WERI-Rb-1 (cell line): ENCODE data around the gene CHN1.

ENCODE experiments used
- DNase-seq: peaks from one replicate; pipeline ENCODE4 v3.0.0-alpha.2; 2020
- H3K27ac ChIP-seq: fragments of 250-450 bp; sonication (Bioruptor Pico); 2 replicates; pipeline ENCODE4 v1.5.1; 2020; ENCODE audit warnings: mild to moderate bottlenecking, moderate library complexity
- H3K27me3 ChIP-seq: fragments of 250-450 bp; sonication (Bioruptor Pico); 2 replicates; pipeline ENCODE4 v1.5.1; 2021; ENCODE audit warnings: mild to moderate bottlenecking, low read depth, moderate library complexity; ENCODE audit not compliant: insufficient read depth, severe bottlenecking
- H3K36me3 ChIP-seq: fragments of 250-450 bp; sonication (Bioruptor Pico); 2 replicates; pipeline ENCODE4 v1.5.1; 2020; ENCODE audit warnings: mild to moderate bottlenecking, moderate library complexity
- H3K4me3 ChIP-seq: 2 replicates; pipeline ENCODE4 v1.5.1; 2011; ENCODE audit warnings: low read depth, mild to moderate bottlenecking, control low read depth, low read length
- H3K9me3 ChIP-seq: fragments of 250-450 bp; sonication (Bioruptor Pico); 2 replicates; pipeline ENCODE4 v1.5.1; 2021; ENCODE audit warnings: mild to moderate bottlenecking, moderate library complexity; ENCODE audit not compliant: severe bottlenecking
- TF ChIP-seq, protein P1 (sequence below): IDR thresholded peaks from 2 replicates; pipeline ENCODE4 v1.5.1; 2011; ENCODE audit warnings: low read depth, mild to moderate bottlenecking, control low read depth, inconsistent platforms, low read length

Gene CHN1

DNA sequence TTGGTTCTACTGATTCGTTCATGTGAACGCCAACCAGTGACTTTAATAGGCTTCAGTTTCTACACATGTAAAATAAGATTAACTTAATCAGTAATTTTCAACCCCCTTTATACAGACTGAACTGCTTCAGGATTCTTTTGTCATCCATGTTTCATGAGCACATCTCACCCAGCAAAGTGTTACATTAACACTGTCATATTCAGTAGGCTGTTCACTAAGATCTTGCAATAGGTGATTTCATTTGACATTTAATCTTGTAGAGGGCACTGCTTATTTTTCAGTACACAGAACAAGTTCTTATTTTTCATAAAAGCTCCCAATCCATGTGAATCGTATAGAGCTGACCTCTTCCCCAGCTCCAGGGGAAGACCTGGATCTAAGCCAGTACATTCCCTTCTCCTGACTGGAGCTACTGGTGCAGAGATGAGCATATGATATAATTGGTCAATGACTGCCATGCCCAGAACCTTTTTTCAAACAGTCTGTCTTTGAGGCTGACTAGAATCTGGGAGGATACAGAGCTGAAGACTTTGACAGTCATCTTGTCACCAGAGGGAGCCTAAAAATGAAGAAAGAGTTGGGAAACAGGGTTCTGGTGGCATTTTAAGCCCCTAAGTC, 168.7 kb downstream of the CHN1 start:
- Histone ChIP-seq H3K27ac (no peak overlapping the region), H3K27me3 (no peaks in the 10 kb centered on the region), H3K36me3 (no peaks in the 10 kb centered on the region), H3K4me3 (no peak overlapping the region), H3K9me3 (no peaks in the 10 kb centered on the region)
- no peak for DNase-seq
- TF ChIP-seq, protein P1, sequence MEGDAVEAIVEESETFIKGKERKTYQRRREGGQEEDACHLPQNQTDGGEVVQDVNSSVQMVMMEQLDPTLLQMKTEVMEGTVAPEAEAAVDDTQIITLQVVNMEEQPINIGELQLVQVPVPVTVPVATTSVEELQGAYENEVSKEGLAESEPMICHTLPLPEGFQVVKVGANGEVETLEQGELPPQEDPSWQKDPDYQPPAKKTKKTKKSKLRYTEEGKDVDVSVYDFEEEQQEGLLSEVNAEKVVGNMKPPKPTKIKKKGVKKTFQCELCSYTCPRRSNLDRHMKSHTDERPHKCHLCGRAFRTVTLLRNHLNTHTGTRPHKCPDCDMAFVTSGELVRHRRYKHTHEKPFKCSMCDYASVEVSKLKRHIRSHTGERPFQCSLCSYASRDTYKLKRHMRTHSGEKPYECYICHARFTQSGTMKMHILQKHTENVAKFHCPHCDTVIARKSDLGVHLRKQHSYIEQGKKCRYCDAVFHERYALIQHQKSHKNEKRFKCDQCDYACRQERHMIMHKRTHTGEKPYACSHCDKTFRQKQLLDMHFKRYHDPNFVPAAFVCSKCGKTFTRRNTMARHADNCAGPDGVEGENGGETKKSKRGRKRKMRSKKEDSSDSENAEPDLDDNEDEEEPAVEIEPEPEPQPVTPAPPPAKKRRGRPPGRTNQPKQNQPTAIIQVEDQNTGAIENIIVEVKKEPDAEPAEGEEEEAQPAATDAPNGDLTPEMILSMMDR, result no peak

DNA sequence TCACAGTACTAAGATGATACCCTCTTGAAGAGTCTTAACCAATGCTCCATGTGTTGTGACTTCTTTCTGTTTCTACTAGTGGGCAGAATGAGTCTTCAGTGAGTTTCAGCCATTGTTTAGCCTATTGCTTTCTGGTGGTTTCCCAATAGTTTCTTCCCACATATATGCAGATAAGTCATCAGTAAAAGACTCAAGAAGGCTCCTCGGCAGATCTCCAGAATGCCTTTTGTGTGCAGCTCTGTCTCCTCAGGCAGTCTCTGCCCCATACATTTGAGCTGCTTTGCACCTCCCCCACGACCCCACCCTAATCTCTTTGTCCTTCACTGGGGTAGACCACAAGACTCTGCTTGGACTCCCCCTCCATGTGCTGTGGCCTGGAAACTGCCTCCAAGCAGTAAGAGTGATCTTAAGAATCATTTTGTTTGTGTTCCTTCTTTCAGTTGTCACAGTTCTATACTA, 169.4 kb downstream of the CHN1 start:
- DNase-seq, result peak; percentile 10
- H3K4me3 ChIP-seq, result no peak overlapping the region
- H3K36me3 ChIP-seq, result no peaks in the 10 kb centered on the region
- no peaks in the 10 kb centered on the region for H3K27me3 ChIP-seq
- TF ChIP-seq, protein P1, result no peak
- no peaks in the 10 kb centered on the region for H3K9me3 ChIP-seq
- H3K27ac ChIP-seq, result no peak overlapping the region

DNA sequence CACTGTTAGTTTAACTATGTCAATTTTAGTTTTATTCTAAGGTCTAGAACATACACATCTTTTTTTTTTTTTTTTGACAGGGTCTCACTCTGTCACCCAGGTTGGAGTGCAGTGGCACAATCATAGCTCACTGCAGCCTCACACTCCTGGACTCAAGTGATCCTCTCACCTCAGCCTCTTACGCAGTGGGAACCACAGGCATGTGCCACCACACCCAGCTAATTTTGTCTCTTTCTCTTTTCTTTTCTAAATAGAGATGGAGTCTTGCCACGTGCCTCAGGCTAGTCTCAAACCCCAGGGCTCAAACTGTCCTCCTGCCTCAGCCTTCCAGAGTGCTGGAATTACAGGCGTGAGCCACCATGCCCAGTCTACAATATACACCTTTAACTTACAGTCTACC, 171.4 kb downstream of the CHN1 start:
- Histone ChIP-seq H3K9me3 (no peaks in the 10 kb centered on the region), H3K27ac (no peak overlapping the region), H3K27me3 (no peaks in the 10 kb centered on the region), H3K4me3 (no peak overlapping the region), H3K36me3 (no peaks in the 10 kb centered on the region)
- DNase-seq, result no peak
- TF ChIP-seq, protein P1, result no peak

DNA sequence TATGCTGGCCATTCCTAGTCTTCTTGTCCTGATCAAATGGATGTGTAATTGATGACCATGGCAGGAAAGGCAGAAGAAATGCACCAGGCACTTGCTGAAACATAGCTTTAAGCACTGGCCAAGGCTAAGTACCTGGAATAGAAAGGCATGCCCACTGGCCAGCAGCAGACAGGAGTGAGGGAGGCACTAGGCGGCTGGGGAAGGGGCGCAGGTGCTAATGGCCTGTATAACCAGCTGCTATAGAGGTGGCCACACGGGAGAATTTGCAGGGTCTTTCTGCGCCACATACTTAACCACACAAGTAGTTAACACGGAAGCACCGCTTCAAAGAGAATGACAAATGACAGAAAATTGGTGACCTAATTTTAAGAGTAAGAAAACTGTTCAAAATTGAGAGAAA, 174.6 kb downstream of the CHN1 start:
- no peaks in the 10 kb centered on the region for H3K9me3 ChIP-seq
- TF ChIP-seq, protein P1, result no peak
- no peak overlapping the region for H3K27ac ChIP-seq
- no peak overlapping the region for H3K4me3 ChIP-seq
- no peak for DNase-seq
- no peaks in the 10 kb centered on the region for H3K36me3 ChIP-seq
- no peaks in the 10 kb centered on the region for H3K27me3 ChIP-seq

DNA sequence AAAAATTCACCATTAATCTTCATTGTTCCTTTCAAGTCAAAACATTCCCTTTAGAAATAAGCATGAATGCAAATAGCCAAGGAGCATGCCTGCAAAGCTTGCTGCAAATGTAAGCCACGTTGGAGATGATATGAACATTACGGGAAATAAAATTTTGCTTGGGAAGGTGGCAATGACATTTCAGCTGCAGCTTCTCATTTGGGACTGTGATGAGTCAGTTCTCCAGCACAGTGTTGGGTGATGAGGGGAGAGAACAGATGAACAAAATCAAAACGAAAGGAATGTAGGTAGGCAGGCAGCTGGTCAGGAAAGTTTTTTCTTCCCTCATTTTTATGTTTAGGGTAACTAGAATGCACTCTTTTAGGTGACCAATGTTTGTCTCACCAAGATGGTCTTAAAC, 175.6 kb downstream of the CHN1 start:
- no peak overlapping the region for H3K27ac ChIP-seq
- no peak for DNase-seq
- H3K9me3 ChIP-seq, result no peaks in the 10 kb centered on the region
- no peak overlapping the region for H3K4me3 ChIP-seq
- H3K27me3 ChIP-seq, result no peaks in the 10 kb centered on the region
- no peaks in the 10 kb centered on the region for H3K36me3 ChIP-seq
- TF ChIP-seq, protein P1, result no peak
